NCI-H460 (cell line): ENCODE measurements around the gene RASA2. TPM values are rescaled to one million over a fixed set of nuclear protein-coding genes. Genes with fewer than 3 reads are reported as not detected.
"Not testable (repeated sequence)": the region's sequence is repeated elsewhere in the genome, so short reads cannot be mapped to it uniquely, and the experiment has no call there.

ENCODE experiments used
- DNase-seq: peaks from one replicate; pipeline ENCODE4 v3.0.0-alpha.2; 2016; ENCODE audit warnings: low read depth; ENCODE audit errors: extremely low read depth
- total RNA-seq: library from RNA; depleted of rRNA; stranded (reverse); fragments of >200 nt; shearing (Covaris generic); gene quantifications from 2 replicates; pipeline ENCODE4 v1.2.3, GENCODE V29; 2014

The RASA2 gene
- total RNA-seq, 1 experiment from 2014 or later, result 13.4 TPM

DNA sequence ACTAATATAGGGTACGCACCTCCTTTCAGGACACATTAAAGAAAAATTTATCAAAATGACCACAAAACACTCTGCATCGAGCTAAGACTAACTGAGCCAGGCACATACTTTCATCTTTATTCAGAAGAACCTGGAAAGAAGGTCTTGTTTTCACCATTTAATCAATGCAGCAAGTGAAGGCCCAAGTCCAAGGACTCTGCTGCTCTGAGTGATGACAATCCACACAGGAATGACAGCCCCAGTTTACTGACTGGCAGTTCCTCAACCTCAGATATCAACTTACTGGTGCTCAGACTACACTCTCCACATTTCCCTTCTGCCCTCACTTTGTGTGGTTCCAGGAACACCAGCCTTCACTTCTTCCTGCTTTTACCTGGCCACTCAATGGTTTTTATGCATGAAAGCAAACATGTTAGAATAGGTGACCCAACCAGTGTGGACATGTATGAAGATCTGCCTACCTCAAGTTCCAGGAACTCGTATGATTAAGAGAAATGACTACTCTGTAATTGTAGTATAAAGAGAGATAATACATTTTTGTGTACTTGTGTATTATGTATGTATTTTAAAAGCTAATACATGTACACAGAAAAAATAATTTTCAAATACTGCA, 29.1 kb upstream of the RASA2 start:
- no peak for DNase-seq

DNA sequence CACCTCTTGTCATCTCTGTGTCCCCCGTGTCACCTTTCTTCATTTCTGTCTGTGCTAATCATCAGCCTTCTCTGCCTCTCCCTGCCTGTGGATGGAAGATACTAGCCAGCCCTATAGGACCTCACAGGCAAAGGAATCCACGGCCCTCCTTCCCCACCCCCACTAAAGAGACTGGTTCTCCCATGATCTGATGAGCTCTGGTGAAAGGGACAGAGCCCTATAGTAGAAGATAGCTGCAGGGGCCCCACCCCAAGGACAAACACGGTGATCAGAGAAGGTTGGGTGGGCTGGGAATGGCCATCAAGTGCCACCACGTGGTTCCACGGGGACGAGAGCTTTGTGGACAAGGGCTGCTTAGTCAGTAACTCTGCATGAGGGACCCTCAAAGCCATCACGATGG, 27.8 kb upstream of the RASA2 start:
- no peak for DNase-seq

- DNase-seq, result peak; percentile 85
Measured at GRCh38 chr3:141460097-141460704, 26.6 kb upstream of the RASA2 start.

- DNase-seq, result no peak
Measured at GRCh38 chr3:141462176-141462859, 24.5 kb upstream of the RASA2 start.

GRCh38 chr3:141465221-141465620, 21.6 kb upstream of the RASA2 start:
- DNase-seq, result no peak

DNA sequence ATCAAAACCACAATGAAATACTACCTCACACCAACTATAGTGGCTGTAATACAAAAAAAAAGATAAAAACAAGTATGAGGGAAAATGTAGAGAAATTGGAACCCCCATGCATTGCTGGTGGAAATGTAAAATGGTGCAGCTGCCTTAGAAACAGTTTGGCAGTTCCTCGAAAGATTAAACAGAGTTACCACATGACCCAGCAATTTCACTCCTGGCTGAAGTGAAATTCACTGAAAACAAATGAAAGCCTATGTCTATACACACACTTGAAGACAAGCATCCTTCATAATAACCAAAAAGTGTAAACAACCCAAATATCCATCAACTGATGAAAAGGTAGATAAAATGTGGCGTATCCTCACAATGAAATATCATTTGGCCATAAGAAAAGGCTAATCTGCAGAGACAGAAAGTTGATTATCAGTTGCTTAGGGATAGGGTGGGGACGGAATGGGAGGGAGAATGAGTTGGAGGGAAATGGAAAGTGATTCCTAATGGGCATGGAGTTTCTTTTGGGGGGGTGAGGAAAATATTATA, 20.1 kb upstream of the RASA2 start:
- DNase-seq, result no peak

- no peak for DNase-seq
Measured at GRCh38 chr3:141469720-141470119, 17.1 kb upstream of the RASA2 start.

GRCh38 chr3:141471160-141471559, 15.7 kb upstream of the RASA2 start:
- no peak for DNase-seq

GRCh38 chr3:141476033-141476432, 10.8 kb upstream of the RASA2 start:
- no peak for DNase-seq

GRCh38 chr3:141477224-141477623, 9.6 kb upstream of the RASA2 start:
- DNase-seq, result no peak

DNA sequence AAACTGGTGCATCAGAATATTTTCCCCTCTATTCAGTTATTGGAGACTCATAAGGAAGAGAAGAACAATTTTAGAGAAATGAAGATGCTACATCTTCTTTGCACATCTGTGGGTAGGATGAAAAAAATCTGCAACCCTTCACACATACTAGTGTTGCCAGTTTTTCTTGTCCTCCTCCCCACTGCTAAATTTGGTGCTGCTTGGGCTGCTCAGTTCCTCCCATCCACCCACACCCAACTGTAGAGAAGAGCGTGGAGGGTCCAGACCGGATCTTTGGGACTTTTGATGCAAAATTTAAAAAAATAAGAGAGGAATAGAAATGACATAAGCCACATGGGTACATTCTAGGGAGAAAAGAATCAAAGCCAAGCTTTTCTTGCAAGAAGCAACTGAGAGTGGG, 8.7 kb upstream of the RASA2 start:
- no peak for DNase-seq

DNA sequence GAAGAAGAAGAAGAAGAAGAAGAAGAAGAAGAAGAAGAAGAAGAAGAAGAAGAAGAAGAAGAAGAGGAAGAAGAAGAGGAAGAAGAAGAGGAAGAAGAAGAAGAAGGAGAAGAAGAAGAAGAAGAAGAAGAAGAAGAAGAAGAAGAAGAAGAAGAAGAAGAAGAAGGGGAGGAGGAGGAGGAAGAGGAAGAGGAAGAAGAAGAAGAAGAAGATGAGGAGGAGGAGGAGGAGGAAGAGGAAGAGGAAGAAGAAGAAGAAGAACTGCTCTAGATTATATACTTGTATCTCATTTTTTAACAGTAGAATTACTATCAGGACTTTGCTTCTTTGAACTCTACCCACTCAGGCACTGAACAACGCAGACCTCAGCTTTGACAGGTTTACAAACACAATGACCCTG, 8.0 kb upstream of the RASA2 start:
- DNase-seq, result not testable (repeated sequence)

- DNase-seq, result peak; percentile 66
Measured at GRCh38 chr3:141482245-141482922, 4.4 kb upstream of the RASA2 start.

GRCh38 chr3:141484701-141485287, 2.0 kb upstream of the RASA2 start:
- no peak for DNase-seq

DNA sequence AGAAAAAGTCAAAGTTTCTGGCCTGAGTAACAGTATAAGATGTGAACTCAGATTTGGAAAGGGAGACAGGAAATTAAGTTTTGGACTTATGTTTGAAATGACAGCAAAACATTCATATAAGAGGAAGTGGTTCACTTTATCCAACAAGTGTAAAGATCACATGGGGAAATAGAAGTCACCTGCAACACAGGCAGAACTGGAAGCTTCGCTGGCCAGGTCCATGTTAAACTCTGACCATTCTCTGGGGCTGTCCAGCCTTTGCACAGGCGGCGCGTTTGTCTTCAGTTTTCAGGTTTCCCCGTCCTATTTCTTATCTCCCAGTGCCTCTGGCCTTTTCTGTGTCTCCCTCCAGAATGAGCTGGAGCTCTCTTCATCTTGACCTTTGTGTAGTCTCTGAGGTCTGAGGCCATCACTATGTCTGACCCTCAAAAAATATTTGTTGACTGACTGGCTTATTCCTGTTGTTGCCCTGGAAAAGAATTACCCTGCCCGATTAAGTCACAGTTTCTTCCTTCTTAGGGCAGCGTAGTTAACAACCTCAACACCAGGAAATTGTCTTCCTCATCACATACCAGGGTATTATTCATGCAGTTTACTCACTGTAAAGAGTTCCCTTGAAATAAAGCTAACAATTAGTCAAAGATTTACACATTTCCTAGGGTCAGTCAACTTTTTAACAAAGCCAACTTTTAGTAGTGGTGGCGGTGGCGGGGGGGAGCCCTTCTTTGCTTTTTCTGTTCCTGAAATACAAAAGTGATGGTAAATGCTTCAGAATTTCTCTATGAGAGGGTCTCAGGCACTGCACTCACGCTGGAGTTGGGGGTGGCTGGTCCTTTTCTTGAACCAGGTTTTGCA, 959 bp upstream of the RASA2 start:
- DNase-seq, result no peak

DNA sequence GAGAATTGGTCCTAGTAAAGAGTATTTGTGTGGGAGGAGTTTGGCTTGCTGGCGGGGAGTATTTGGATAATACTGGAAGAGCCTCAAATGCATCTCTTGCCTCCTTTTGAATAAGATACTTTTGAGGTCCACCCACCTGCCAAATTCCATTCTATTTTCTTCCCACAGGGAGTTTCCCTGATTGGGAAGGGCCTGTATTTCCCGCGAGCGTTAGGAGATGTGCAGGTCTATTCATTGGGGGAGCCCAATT, 406 bp upstream of the RASA2 start:
- DNase-seq, result no peak

GRCh38 chr3:141487521-141488252, 860 bp downstream of the RASA2 start:
- peak; percentile 24 for DNase-seq

DNA sequence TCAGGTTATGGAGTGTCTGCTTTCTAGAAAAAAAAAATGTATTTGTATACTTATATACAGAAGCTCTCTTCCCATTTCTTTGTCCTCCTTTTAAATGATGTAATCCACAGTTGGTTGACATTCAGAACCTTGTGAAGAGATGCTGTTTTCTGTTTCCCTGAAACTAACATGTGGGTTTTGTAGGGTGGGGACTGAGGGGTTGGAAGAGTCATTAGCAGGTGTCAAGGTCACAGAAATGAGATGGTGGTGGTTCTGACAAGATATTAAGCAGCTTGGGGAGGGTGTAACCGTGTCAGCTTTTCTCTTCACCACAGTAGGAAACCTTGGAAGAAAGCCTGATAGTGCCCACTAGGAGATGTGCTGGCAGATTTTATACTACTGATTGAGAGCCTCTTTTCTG, 2.4 kb downstream of the RASA2 start:
- DNase-seq, result no peak

- no peak for DNase-seq
Measured at GRCh38 chr3:141491081-141491480, 4.3 kb downstream of the RASA2 start.

GRCh38 chr3:141491929-141492328, 5.1 kb downstream of the RASA2 start:
- DNase-seq, result no peak
